Tibial nerve (tissue), 4 donors: ENCODE measurements around the gene CDK19.

Experiments used
- EP300 ChIP-seq, 2 donors: sonication (generic); formaldehyde crosslinking; IDR thresholded peaks; one replicate each; pipeline ENCODE4 v1.6.1; 2017; ENCODE audit warnings: antibody characterized with exemption in 2 of 2, mild to moderate bottlenecking in 1 of 2
- POLR2A ChIP-seq, 2 donors: fragments of 450-650 bp; IDR thresholded peaks; one replicate each; pipeline ENCODE4 v1.6.1; 2017; ENCODE audit warnings: antibody characterized with exemption in 2 of 2, mild to moderate bottlenecking in 2 of 2, moderate library complexity in 2 of 2
- TF ChIP-seq, protein P1 (sequence below), 5 experiments: fragments of 200-600 bp in 3 of 5; fragments of 450-650 bp in 2 of 5; sonication (generic) in 3 of 5; IDR thresholded peaks; one replicate each; pipeline ENCODE4 v1.5.1; 2016 to 2019; ENCODE audit warnings: antibody characterized with exemption in 5 of 5, mild to moderate bottlenecking in 3 of 5, moderate library complexity in 2 of 5

DNA sequence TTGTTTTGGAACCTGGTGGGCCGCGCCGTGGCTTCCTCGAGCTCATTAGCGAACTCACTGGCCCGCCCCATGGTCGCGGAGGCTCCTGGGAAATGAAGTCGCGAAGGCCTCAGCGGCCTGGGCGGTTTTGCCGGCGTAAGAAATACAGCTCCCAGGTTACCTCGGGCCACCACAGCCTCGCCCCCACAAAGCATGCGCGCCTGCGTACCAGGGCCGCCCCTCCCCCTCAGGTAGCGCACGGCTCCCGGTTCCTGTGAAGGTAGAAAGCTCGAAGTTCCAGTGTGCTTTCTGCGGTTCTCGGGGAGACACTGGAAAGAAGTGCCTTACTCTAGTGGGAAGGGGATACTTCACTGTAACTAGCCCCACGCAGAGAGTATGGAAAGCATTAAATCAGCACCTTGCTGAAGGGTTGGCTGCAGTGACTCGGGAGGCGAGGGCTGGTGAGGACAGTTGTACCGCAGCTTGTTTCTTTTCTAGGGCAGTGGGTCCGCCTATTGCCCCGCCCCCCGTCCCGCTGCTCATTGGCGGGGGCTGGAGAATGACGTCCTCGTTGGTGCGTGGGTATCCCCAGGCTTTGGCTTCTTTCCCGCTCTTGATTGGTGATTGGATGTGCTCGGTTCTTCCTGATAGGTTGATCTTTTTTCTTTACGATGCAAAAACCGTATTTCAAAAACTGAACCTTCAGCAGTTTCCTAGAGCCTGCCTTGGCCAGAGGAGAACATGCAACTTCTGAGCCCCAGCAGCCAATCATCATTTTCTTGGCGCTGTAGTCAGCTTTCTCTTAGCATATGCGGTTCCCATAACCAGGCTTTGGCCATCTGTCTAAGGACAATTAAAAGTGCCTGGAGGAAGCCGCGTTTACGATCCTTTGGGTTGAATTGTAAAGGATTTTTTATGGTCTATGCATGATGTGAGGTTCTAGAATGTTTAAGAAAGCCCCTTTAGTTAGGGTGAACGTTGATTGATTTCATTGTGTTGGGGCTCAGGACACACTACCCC, at the start of gene CDK19:
- TF ChIP-seq, protein P1, sequence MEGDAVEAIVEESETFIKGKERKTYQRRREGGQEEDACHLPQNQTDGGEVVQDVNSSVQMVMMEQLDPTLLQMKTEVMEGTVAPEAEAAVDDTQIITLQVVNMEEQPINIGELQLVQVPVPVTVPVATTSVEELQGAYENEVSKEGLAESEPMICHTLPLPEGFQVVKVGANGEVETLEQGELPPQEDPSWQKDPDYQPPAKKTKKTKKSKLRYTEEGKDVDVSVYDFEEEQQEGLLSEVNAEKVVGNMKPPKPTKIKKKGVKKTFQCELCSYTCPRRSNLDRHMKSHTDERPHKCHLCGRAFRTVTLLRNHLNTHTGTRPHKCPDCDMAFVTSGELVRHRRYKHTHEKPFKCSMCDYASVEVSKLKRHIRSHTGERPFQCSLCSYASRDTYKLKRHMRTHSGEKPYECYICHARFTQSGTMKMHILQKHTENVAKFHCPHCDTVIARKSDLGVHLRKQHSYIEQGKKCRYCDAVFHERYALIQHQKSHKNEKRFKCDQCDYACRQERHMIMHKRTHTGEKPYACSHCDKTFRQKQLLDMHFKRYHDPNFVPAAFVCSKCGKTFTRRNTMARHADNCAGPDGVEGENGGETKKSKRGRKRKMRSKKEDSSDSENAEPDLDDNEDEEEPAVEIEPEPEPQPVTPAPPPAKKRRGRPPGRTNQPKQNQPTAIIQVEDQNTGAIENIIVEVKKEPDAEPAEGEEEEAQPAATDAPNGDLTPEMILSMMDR (IDR thresholded peaks at IDR 0.05) = no peak
- peak; percentile 79 to 96 for TF ChIP-seq EP300 (IDR thresholded peaks at IDR 0.05)
- TF ChIP-seq POLR2A (IDR thresholded peaks at IDR 0.05) = peak; percentile 63 to 86
